Epithelial cell of prostate (primary cell): Measurements from ENCODE around the gene OVCH2.
"Not testable (repeated sequence)": the region's sequence is repeated elsewhere in the genome, so short reads cannot be mapped to it uniquely, and the experiment has no call there.

Experiments used
- DNase-seq: peaks from one replicate; pipeline ENCODE4 v3.0.0-alpha.2; 2011; ENCODE audit warnings: low read depth, low spot score
- H3K27ac ChIP-seq: fragments of 450-650 bp; 2 replicates; pipeline ENCODE4 v1.5.1; 2017; ENCODE audit warnings: mild to moderate bottlenecking

The OVCH2 gene

GRCh38 chr11:7706377-7706776 is at the start of gene OVCH2:
TSS of gene OVCH2 (minus strand) at chr11:7706477. CDS start at chr11:7706394, 83 bp downstream.
- no peak for DNase-seq
- no peak within 1 kb of the TSS for H3K27ac ChIP-seq

GRCh38 chr11:7749456-7749855 is 43.2 kb upstream of the OVCH2 start:
- H3K27ac ChIP-seq = no peak overlapping the region
- DNase-seq = peak; percentile 5

GRCh38 chr11:7734767-7735166 is 28.5 kb upstream of the OVCH2 start:
- not testable (repeated sequence) for DNase-seq, H3K27ac ChIP-seq

GRCh38 chr11:7714786-7715185 is 8.5 kb upstream of the OVCH2 start:
- H3K27ac ChIP-seq = no peak overlapping the region
- DNase-seq = no peak

- no peak for DNase-seq
- no peak overlapping the region for H3K27ac ChIP-seq
Observed at GRCh38 chr11:7703740-7704139, 2.5 kb downstream of the OVCH2 start.

GRCh38 chr11:7696424-7696823 is 9.9 kb downstream of the OVCH2 start:
- H3K27ac ChIP-seq = no peak overlapping the region
- no peak for DNase-seq

GRCh38 chr11:7694235-7694634 is 12.0 kb downstream of the OVCH2 start:
- H3K27ac ChIP-seq = no peak overlapping the region
- DNase-seq = no peak

GRCh38 chr11:7692426-7692825 is 13.9 kb downstream of the OVCH2 start:
- DNase-seq = no peak
- no peak overlapping the region for H3K27ac ChIP-seq

- no peak overlapping the region for H3K27ac ChIP-seq
- DNase-seq = no peak
Observed at GRCh38 chr11:7691759-7692350, 14.4 kb downstream of the OVCH2 start.

GRCh38 chr11:7690648-7691047 is 15.6 kb downstream of the OVCH2 start:
- H3K27ac ChIP-seq = no peak overlapping the region
- no peak for DNase-seq

- no peak overlapping the region for H3K27ac ChIP-seq
- no peak for DNase-seq
Observed at GRCh38 chr11:7689239-7689638, 17.0 kb downstream of the OVCH2 start.

GRCh38 chr11:7688238-7688826 is 17.9 kb downstream of the OVCH2 start:
- no peak for DNase-seq

GRCh38 chr11:7687386-7687785 is 18.9 kb downstream of the OVCH2 start:
- no peak for DNase-seq
- H3K27ac ChIP-seq = no peak overlapping the region

More at GRCh38 chr11:7688238-7688826, 17.9 kb downstream of the OVCH2 start:
- no peak overlapping the region for H3K27ac ChIP-seq

- no peak overlapping the region for H3K27ac ChIP-seq
- DNase-seq = no peak
Observed at GRCh38 chr11:7686761-7687160, 19.5 kb downstream of the OVCH2 start.

GRCh38 chr11:7683571-7683970 is 22.7 kb downstream of the OVCH2 start:
- no peak for DNase-seq
- H3K27ac ChIP-seq = no peak overlapping the region

- no peak for DNase-seq
- peak overlapping the region; percentile 84 for H3K27ac ChIP-seq
Observed at GRCh38 chr11:7677796-7678201, 28.5 kb downstream of the OVCH2 start.

- peak overlapping the region; percentile 84 for H3K27ac ChIP-seq
- peak; percentile 87 for DNase-seq
Observed at GRCh38 chr11:7677071-7677470, 29.2 kb downstream of the OVCH2 start.

GRCh38 chr11:7675631-7676030 is 30.6 kb downstream of the OVCH2 start:
- H3K27ac ChIP-seq = peak overlapping the region; percentile 84
- DNase-seq = no peak

- DNase-seq = no peak
- H3K27ac ChIP-seq = peak overlapping the region; percentile 84
Observed at GRCh38 chr11:7673724-7674434, 32.4 kb downstream of the OVCH2 start.

GRCh38 chr11:7672960-7673723 is 33.1 kb downstream of the OVCH2 start, which contains the start of gene CYB5R2:
TSS of gene CYB5R2 (minus strand) at chr11:7673500. CDS start at chr11:7672825, 675 bp downstream.
- no peak for DNase-seq
- H3K27ac ChIP-seq = peak within 1 kb of the TSS; percentile 84
